GM19025 (cell line): ENCODE data around the gene ZBTB49.
"Not testable (repeated sequence)": the region's sequence is repeated elsewhere in the genome, so short reads cannot be mapped to it uniquely, and the experiment has no call there.

Experiments used
- ATAC-seq: cut with Tn5 transposase; IDR thresholded peaks from one replicate; pipeline ENCODE4 v1.9.1; 2021; ENCODE audit warnings: mild to moderate bottlenecking, low read depth, moderate library complexity; ENCODE audit not compliant: unreplicated experiment

The ZBTB49 gene

DNA sequence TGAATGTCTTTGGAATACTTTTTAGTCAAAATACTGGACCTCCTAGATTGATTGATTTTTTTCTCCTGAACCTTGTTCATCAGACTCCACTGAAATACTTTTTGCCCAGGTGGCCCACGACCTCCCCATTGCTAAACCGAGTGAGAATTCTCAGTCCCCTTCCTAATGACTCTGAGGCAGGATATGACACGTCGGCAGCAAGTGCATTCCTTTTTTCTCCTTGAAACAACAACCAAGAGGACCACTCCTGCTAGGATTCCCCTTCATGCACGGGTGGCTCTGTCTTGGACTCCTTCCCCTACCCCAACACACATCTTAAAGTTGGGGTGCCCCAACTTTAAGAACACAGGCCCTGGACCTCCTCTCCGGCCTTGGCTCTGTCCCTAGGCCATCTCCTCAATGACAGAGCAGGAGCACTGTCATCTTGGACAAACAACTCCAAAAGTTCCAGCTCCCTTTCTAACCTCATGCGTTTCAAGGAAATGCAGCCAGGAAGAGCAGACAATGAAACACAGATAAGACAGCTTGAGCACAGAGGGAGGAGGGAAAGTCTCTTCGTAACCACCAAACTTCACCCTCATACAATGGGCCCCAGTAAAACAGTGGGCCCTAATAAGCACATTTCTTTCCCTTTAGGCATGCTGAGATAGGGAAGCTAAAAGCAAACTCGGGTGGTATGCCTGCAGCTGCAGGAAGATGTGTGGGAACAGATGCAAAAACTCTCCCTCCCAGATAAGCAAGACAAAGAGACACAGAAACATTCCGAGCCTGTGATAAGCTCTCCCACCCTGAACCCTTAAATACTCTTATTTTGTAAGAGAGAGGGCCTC is 33.9 kb downstream of the ZBTB49 start:
- no peak for ATAC-seq

DNA sequence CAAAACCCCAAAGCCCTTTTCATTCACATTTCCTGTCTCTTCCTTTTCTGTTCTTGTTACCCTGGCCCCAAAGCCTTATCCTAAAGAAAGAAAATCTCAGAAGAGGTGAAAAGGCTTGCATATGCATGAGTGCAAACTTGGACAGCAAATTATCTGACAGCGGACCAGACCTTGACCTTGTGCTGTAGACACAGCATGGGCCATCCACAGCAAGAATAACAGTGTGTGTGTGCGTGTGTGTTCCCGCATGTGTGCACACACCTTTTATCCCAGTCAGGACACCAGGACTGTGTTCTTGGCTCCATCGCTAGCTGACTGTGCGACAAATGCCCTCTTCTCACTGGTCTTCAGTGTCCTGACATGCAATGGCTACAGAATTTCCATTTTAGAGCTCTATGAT is 35.3 kb downstream of the ZBTB49 start:
- no peak for ATAC-seq

DNA sequence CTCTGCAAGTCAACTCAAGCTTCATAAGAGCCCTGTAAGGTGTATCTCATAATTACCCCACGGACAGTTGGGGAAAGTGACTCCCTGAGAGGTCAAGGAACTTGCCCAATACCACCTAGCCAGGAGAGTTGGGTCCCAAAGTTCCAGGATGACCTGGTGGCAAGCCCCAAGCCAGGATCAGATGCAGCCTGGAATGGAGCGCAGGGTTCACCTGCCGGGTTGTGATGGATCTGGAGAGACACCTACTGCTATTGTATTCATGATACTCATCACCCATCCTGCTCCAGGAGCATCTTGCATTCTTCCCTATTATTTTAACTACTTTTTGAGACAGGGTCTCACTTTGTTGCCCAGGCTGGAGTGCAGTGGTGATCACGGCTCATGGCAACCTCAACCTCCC is 36.1 kb downstream of the ZBTB49 start:
- ATAC-seq = no peak

DNA sequence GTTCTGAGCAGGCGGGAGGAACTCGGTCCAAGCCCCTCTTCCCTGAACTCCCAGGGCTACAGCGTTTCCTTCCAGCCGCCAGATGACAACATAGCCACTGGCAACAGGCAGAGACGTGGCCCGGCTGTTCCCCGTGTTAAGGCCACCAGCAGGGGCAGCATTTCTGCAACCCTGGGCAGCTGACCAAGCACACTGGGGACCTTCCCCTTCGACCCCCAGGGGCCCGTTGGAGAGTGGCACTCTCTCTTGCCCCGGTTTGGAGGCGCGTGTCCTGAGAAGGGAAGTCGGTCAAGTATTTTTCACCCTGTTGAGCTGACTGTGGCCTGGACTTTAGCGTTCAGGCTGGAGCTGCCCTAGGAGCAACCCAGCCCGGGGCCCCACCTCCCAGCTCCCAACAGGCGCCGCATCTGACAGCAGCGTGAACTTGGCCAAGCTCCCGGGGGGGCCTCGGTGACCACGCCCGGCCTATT is 37.6 kb downstream of the ZBTB49 start:
- no peak for ATAC-seq

DNA sequence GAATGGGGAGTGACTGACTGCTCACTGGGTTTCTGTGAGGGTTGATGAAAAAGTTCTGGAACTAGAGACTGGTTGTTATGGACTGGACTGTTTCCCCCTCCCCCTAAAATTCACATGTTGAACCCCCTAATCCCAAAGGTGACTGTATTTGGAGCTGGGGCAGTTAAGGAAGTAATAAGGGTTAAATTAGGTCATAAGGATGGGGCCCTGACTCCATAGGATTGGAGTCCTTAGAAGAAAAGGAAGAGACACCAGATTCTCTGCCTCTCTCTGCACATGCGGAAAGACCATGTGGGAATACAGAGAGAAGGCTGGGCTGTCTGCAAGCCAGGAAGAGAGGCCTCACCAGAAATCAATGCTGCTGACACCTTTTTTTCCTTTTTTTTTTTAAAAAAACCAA is 38.2 kb downstream of the ZBTB49 start:
- ATAC-seq = no peak

DNA sequence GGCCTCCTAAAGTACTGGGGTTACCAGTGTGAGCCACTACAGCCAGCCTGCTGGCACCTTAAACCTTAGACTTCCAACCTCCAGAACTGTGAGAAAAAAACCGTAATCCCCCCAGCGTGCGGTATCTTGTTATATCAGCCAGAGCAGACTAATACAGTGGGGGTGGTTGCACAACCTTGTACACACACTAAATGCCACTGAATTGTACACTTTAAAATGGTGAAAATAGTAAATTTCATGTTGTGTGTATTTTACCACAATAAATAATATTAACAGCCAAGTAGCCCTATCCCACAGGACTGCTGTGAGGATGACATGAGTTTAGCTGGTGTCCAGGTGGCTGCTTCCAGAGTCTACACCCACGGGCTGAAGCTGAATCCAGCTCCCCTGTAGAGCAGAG is 38.8 kb downstream of the ZBTB49 start:
- ATAC-seq = no peak

DNA sequence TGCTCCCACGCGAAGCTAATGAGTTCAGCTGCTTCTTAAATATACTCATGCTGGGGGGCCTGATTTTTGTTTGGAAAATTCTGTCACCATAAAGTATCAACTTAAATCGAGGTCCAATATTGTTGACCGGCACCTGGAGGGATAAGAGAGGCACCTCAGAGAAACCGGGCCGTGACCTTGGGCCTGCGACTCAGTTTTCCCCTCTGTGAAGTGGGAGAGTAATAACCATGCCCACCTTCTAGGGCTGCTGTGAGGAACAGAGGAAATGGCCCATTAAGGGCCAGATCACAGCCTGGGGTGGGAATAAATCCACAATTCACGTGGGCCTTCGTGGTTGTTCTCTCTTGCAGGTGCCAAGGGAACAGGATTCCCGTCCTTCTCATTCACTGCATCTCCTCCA is 39.4 kb downstream of the ZBTB49 start:
- no peak for ATAC-seq

DNA sequence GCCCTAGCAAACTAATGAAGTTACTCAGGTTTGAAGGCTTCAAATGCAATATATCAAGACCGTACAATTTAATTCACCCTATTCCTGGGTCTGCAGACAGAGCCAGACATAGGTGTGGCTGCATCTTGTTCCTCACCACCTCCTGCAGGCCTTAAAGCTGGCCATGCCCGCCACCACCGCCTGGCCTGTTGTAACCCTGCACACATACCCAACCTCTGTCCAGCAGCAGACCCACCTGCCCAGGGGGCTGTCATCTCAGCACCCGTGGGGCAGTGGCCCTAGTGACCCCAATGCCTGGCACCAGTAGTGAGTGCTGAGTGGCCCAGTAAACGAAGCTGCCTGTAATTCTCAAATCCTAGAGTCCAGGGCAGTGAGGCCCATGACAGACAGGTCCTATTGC is 40.7 kb downstream of the ZBTB49 start:
- no peak for ATAC-seq

DNA sequence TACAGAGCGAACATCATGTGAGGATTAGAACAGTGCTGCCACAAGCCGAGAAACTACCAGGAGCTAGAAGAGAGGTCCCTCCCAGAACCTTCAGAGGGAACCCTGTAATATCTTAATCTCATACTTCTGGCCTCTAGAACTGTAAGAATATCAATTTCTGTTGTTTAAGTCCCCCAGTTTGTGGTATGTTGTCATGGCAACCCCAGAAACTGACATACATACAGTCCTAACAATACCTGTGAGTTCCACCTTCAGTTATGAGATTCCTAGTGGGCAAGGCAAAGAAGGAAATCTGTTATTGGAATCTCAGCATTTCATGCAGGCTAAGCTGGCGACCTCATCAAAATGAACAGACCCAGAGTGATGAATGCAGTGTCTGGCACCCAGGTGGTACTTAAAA is 42.5 kb downstream of the ZBTB49 start:
- no peak for ATAC-seq

DNA sequence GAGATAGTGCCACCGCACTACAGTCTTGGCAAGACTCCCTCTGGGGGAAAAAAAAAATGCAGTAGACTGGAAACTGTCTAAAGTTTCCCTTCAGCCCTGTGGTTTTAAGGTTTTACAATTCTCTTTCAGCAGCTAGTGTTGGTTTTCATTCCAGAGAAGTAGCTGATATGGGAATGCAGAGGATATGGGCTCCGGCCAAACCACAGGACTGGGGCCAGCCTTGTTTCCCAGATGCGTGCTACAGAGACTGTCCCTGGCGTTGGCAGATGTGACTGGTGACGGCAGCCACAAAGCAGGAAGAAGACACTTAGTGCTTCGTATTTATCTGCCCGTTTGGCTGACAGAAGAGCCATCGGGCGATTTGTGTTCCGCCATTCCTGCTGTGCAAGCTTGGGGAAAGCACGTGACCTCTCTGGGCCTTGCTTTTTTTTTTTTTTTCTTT is 43.2 kb downstream of the ZBTB49 start:
- no peak for ATAC-seq

DNA sequence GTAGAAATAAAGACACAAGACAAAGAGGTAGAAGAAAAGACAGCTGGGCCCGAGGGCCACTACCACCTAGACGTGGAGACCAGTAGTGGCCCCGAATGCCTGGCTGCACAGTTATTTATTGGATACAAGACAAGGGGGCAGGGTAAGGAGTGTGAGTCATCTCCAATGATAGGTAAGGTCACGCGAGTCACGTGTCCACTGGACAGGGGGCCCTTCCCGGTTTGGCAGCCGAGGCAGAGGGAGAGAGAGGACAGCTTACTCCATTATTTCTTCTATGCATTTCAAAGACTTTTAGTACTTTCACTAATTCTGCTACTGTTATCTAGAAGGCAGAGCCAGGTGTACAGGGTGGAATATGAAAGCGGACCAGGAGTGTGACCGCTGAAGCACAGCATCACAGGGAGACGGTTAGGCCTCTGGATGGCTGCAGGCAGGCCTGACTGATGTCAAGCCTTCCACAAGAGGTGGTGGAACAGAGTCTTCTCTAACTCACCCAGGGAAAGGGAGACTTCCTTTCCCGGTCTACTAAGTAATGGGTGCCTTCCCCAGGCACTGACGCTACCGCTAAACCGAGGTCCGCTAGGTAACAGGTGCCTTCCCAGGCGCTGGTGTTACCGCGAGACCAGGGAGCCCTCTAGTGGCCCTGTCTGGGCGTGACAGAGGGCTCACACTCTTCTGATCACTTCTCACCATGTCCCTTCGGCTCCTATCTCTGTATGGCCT is 44.9 kb downstream of the ZBTB49 start:
- no peak for ATAC-seq

DNA sequence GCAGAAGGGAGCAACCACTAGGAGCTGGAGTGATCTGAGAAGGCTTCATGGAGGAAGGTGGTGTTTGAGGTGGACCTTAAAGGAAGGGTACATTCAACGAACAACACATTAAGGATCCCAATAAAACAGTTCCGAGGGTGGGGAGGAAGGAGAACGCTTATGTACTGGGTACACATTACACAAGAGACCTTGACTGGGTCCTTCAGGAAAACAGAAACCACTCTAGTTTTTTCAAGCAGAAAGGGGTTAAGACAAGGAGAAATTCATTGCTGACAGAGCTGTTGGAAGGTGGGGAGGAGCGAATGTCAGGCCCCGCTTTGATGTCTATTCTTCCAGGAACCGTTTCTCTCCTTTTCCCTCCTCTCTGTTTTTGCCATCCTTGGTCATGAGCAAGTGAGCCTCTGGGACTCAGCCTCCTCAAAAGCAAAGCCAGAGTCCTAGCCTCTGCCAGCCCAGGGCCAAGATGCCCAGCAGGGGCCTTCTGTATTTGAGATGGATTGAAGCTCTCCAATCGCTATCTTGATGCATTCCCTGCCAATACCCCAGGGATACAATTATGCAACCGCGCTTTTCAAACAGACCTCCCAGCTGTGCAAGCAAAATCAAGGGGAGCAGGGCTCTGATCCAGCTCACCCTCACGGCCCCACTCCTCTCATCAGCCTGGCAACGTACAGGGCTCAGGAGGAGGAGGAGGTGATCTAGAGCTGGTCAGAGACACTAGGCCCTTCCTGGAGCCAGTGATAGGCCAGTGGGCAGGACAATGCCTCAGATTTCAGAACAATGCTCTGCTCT is 48.4 kb downstream of the ZBTB49 start:
- ATAC-seq = no peak

DNA sequence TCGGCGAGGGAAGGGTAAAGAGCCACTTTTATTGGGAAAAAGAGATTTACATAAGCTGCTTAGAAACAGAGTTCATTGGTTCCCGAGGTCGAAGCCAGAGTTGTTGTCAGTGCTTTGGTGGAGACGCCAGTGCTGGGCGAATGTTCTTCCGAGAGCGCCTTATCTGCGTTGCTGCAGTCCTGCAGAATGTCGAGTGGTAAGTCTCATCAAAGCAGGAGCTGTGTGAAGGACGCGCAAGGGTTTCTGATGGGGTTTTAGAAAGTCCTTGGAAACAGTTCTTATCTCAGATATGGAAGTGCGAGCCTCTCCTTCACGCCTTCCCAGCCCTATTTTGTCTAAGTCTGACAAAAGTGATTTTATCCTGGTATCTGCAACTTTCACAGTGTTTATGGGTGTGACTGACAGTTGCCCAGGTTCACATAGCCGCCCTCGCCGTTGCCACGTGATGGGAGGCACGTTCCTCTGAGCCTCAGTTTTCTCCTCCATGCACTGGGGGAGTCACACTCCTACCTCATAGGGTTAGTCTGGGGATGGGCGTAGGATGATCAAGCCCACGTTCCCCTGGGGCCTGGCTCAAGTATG is 49.5 kb downstream of the ZBTB49 start:
- ATAC-seq = no peak

DNA sequence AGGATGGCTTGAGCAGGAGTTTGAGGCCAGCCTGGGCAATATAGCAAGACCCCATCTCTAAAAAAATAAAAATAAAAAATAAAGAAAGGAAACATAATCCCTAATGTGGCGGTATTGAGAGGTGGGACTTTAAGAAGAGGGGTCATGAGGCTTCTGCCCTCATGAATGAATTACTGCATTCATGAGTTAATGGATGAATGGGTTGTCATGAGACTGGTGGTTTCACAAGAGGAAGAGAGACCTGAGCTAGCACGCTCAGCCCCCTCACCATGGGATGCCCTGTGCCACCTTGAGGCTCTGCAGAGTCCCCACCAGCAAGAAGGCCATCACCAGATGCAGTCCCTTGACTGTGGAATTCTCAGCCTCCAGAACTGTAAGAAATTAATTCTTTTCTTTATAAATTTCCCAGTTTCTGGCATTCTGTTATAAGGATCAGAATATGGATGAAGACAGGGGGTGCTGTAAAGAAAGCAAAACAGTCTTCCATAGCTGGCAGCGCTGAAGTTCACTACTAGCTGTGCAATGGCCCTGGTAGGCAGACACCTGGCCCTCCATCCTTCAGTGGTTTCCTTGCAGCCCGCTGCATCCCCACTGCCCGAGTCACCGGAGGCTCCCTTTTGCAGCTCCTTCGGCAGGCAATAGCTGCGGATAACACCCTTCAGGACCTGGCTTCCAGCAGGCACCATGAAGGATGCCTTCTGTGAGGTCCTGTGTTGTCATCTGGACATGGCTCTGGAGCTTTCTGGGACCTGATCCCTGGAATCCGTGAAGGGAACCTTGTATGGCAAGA is 52.0 kb downstream of the ZBTB49 start:
- ATAC-seq = no peak

DNA sequence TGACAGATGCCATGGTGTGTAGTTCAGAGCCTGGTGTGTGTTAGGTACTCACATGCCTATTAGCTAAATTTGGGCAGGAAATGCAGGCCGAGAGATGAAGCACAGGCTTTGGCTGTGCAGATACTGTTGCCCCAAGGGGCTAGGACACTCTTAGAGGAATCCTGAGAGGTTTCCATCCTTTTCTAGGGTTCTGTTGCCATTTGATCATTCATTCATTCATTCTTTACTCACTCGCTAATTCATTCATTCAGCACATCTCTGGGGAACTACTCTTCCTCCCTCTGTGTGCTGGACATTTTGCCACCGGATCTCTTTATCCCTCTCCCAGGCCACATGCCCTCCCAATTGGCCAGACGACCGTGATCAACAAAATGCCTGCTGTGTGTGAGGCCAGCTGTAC is 53.0 kb downstream of the ZBTB49 start:
- no peak for ATAC-seq

DNA sequence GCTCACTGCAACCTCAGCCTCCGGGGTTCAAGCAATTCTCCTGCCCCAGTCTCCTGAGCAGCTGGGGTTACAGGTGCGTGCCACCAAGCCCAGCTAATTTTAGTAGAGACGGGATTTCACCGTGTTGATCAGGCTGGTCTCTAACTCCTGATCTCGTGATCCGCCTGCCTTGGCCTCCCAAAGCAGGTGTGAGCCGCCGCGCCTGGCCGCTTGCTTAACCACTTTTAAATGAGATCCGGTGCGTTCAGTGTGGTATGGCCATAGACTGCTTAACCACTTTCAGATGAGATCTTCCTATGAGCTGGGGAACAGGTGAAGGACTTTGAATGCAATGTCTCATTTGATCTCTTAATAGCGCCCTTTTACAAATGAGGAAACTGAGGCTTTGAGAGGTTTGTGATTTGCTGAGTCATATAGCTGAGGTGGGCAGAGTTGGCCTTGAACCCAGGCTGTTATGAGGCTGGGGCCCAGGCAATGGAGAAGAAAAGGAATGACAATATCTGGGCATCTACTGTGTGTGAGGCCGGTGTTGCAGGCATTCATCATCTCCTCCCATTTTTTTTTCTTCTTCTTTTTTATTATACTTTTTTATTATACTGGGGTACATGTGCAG is 55.0 kb downstream of the ZBTB49 start:
- ATAC-seq = peak; percentile 91

DNA sequence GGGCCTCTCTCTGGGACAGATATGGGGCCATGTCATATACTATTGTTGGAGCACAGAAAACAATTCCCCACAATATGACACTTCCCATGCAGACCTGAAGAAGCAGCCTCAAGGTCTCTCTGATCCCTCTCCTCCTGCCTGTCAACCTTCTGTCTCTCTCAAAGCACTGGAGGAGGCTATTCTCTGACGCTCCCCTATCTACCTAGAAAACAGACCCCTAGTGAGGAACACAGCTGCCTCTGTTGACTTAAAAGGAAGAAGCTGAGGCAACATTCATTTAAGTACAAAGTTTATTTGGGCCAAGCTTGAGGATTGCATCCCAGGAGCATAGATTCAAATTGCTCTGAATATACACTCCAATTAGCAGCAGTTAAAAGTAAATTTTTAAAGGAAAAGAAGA is 57.5 kb downstream of the ZBTB49 start:
- ATAC-seq = no peak

DNA sequence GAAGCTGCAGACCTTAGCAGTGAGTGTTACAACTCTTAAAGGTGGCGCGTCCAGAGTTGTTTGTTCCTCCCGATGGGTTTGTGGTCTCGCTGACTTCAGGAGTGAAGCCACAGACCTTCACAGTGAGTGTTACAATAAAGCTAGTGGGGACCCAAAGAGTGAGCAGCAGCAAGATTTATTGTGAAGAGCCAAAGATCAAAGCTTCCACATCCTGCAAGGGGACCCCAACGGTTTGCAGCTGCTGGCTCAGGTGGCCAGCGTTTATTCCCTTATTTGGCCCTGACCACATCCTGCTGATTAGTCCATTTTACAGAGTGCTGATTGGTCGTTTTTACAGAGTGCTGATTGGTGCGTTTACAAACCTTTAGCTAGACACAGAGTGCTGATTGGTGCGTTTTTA is 58.5 kb downstream of the ZBTB49 start:
- not testable (repeated sequence) for ATAC-seq

DNA sequence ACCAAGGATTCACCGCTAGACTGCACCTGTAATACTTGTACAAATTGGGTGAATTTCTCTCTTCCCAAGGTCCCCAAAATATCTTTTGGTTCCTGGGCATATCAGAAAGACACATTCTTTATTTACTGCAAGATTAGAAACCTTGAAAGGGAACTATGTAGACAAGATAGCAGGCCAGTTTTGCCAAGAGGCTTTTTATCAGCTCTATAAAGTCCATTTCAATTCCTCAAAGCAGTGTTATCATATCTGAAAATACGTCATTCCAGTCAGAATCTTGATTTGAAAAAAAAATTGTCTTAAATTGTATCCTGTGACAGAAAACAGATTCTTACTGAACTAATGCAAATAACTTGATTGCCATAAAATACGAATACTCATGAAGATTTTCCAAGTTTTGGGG is 59.8 kb downstream of the ZBTB49 start:
- no peak for ATAC-seq

DNA sequence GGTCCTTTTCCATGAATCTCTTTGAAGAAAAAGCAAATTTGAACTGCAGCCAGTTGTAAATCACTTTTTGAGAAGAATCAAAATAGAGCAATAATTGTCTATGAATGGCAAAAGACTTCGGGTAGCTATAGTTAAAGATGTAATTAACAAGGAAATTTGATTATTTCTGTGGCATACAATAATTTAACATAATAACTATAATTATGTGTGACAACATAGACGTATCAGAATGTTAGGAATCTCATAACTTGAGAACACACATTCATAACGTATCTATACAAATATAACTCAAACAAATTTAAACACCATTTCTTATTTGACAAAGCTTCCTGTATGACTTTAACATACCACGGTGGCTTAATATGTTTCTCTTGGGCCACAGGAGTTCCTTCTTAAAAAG is 60.9 kb downstream of the ZBTB49 start:
- ATAC-seq = no peak
